Trophoblast cell (in vitro differentiated cells and primary cell): Measurements from ENCODE around the gene ACTN4.

Experiments used
- DNase-seq, 2 donors: peaks; one replicate each; pipeline ENCODE4 v3.0.0-alpha.2; 2016
- H2AFZ ChIP-seq: 2 replicates; pipeline ENCODE4 v1.6.1; 2013; ENCODE audit warnings: low read length, moderate library complexity, mild to moderate bottlenecking; ENCODE audit not compliant: insufficient read depth, poor library complexity
- H2AK5ac ChIP-seq: 2 replicates; pipeline ENCODE4 v1.6.1; 2013; ENCODE audit warnings: mild to moderate bottlenecking, low read length
- H2BK120ac ChIP-seq: 2 replicates; pipeline ENCODE4 v1.6.1; 2013; ENCODE audit warnings: low read length, mild to moderate bottlenecking, moderate library complexity; ENCODE audit not compliant: insufficient read depth, poor library complexity
- H2BK12ac ChIP-seq: 2 replicates; pipeline ENCODE4 v1.6.1; 2013; ENCODE audit warnings: mild to moderate bottlenecking, low read length, moderate library complexity
- H2BK5ac ChIP-seq: 2 replicates; pipeline ENCODE4 v1.6.1; 2013; ENCODE audit warnings: low read length, low read depth, moderate library complexity, mild to moderate bottlenecking; ENCODE audit not compliant: poor library complexity
- H3K14ac ChIP-seq: 2 replicates; pipeline ENCODE4 v1.6.1; 2013; ENCODE audit warnings: mild to moderate bottlenecking, low read length
- H3K18ac ChIP-seq: 2 replicates; pipeline ENCODE4 v1.6.1; 2013; ENCODE audit warnings: mild to moderate bottlenecking, low read length
- H3K23ac ChIP-seq: 2 replicates; pipeline ENCODE4 v1.6.1; 2013; ENCODE audit warnings: low read length
- H3K27ac ChIP-seq: 2 replicates; pipeline ENCODE4 v1.5.1; 2013; ENCODE audit warnings: low read depth, mild to moderate bottlenecking, inconsistent platforms, low read length, moderate library complexity
- H3K27me3 ChIP-seq: 2 replicates; pipeline ENCODE4 v1.6.1; 2013; ENCODE audit warnings: inconsistent platforms, mild to moderate bottlenecking, low read length, moderate library complexity; ENCODE audit not compliant: insufficient read depth
- H3K36me3 ChIP-seq, 2 experiments: 1 replicate in 1 of 2; 2 replicates in 1 of 2; pipeline ENCODE4 v1.6.1; 2013; ENCODE audit warnings: low read length in 2 of 2, mild to moderate bottlenecking in 2 of 2, moderate library complexity in 1 of 2; ENCODE audit not compliant: insufficient read depth in 2 of 2, control insufficient read depth in 1 of 2
- H3K4ac ChIP-seq: 2 replicates; pipeline ENCODE4 v1.6.1; 2013; ENCODE audit warnings: low read depth, mild to moderate bottlenecking, low read length, moderate library complexity
- H3K4me1 ChIP-seq, 2 experiments: 1 replicate in 1 of 2; 2 replicates in 1 of 2; pipeline ENCODE4 v1.6.1; 2013; ENCODE audit warnings: low read length in 2 of 2, mild to moderate bottlenecking in 2 of 2, moderate library complexity in 1 of 2; ENCODE audit not compliant: insufficient read depth in 2 of 2, control insufficient read depth in 1 of 2
- H3K4me2 ChIP-seq: 2 replicates; pipeline ENCODE4 v1.6.1; 2013; ENCODE audit warnings: inconsistent platforms, mild to moderate bottlenecking, low read length, moderate library complexity
- H3K4me3 ChIP-seq: 2 replicates; pipeline ENCODE4 v1.5.1; 2013; ENCODE audit warnings: mild to moderate bottlenecking, low read depth, low read length, inconsistent platforms
- H3K79me1 ChIP-seq: one replicate; pipeline ENCODE4 v1.6.1; 2013; ENCODE audit warnings: low read length
- H3K79me2 ChIP-seq: 2 replicates; pipeline ENCODE4 v1.6.1; 2013; ENCODE audit warnings: low read length, mild to moderate bottlenecking; ENCODE audit not compliant: control insufficient read depth, insufficient read depth, poor library complexity
- H3K9ac ChIP-seq: 2 replicates; pipeline ENCODE4 v1.6.1; 2013; ENCODE audit warnings: mild to moderate bottlenecking, low read length
- H3K9me3 ChIP-seq: 2 replicates; pipeline ENCODE4 v1.6.1; 2013; ENCODE audit warnings: low read depth, mild to moderate bottlenecking, control low read depth, inconsistent platforms, low read length; ENCODE audit not compliant: insufficient read depth
- H4K12ac ChIP-seq: 2 replicates; pipeline ENCODE4 v1.6.1; 2013; ENCODE audit warnings: low read depth, mild to moderate bottlenecking, low read length, moderate library complexity
- H4K8ac ChIP-seq: 2 replicates; pipeline ENCODE4 v1.6.1; 2013; ENCODE audit warnings: low read depth, mild to moderate bottlenecking, low read length, moderate library complexity
- H4K91ac ChIP-seq: one replicate; pipeline ENCODE4 v1.6.1; 2013; ENCODE audit warnings: low read depth, mild to moderate bottlenecking, low read length, moderate library complexity
- WGBS: extraction: QIAGEN DNeasy Blood & Tissue Kit; methylation state at CpG from one replicate; pipeline ENCODE4 v1.1.7; 2013; ENCODE audit warnings: missing lambda C conversion rate; ENCODE audit not compliant: insufficient read length, insufficient coverage; ENCODE audit errors: extremely low coverage; 5-methylcytosine and 5-hydroxymethylcytosine counted together

Gene ACTN4

DNA sequence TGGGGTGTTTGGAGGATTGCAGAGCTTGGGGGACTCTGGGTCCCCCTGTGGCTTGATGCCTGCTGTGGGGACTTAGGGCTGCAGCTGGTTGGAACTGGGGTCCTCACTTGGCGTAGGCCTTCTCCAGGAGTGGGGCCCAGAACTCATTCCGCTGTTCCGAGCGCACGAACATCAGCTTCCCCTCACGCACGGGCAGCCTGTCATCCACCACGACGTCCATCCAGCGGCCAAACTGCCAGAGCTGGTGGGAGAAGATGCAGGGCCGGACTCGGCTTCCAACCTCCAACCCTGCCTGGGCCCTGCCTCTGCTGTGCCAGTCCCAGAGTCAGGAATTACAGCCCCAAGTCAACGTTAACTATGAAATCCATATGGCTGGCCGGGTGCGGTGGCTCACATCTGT, 94.2 kb downstream of the ACTN4 start:
- no peak for DNase-seq
- Histone ChIP-seq H3K18ac (no peak overlapping the region), H4K12ac (no peak overlapping the region), H3K4ac (no peak overlapping the region), H3K9me3 (peaks cover 9% of the 10 kb centered on the region), H4K8ac (no peak overlapping the region), H3K23ac (no peak overlapping the region), H3K4me2 (no peak overlapping the region), H3K9ac (no peak overlapping the region), H3K27me3 (no peaks in the 10 kb centered on the region), H3K27ac (no peak overlapping the region), H2BK5ac (no peak overlapping the region), H2AK5ac (no peak overlapping the region), H3K79me2 (no peaks in the 10 kb centered on the region), H3K4me1 (peaks cover under 1% of the 10 kb centered on the region in 2 experiments), H3K14ac (no peak overlapping the region), H3K36me3 (no peaks in the 10 kb centered on the region), H2BK120ac (no peak overlapping the region), H4K91ac (no peak overlapping the region), H3K79me1 (peaks cover under 1% of the 10 kb centered on the region), H2AFZ (no peak overlapping the region), H2BK12ac (no peak overlapping the region), H3K4me3 (no peak overlapping the region)
- WGBS = no CpG with 5 or more reads among the region's 15 CpGs

GRCh38 chr19:38742296-38742695, 94.8 kb downstream of the ACTN4 start:
- no CpG with 5 or more reads among the region's 9 CpGs for WGBS
- no peak overlapping the region for H3K4ac ChIP-seq

DNA sequence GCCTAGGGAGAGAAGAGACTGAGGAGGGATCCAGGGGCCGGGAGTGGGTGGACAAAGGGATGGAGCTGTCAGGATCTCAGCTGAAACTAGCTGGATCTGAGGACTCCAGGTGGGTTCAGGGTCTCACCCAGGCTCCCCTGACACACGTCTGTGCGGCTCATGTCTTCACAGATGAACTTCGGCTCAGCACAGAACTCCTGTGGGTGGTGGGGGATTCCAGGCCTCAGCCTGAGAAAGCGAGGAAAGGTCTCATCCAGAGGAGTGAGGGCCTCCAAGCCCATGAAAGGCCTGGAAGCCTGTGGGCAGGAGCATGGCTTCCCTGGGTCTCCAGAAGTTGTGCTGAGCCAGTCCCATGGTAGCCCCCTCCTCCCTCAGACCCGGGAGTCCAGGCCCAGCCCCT, 95.5 kb downstream of the ACTN4 start:
- no CpG with 5 or more reads among the region's 6 CpGs for WGBS
- no peaks in the 10 kb centered on the region for H3K27me3 ChIP-seq
- no peak overlapping the region for H3K4ac ChIP-seq
- H3K23ac ChIP-seq = no peak overlapping the region
- no peak overlapping the region for H3K27ac ChIP-seq
- H2BK12ac ChIP-seq = no peak overlapping the region
- H3K4me3 ChIP-seq = no peak overlapping the region
- H3K4me1 ChIP-seq = no peaks in the 10 kb centered on the region
- H2BK120ac ChIP-seq = no peak overlapping the region
- H3K9ac ChIP-seq = no peak overlapping the region
- H4K12ac ChIP-seq = no peak overlapping the region
- no peaks in the 10 kb centered on the region for H3K36me3 ChIP-seq
- no peak overlapping the region for H4K8ac ChIP-seq
- H3K18ac ChIP-seq = no peak overlapping the region
- H4K91ac ChIP-seq = no peak overlapping the region
- no peak for DNase-seq
- H2BK5ac ChIP-seq = no peak overlapping the region
- peaks cover 8% of the 10 kb centered on the region for H3K9me3 ChIP-seq
- H3K79me1 ChIP-seq = no peaks in the 10 kb centered on the region
- no peaks in the 10 kb centered on the region for H3K79me2 ChIP-seq
- H2AFZ ChIP-seq = no peak overlapping the region
- no peak overlapping the region for H3K4me2 ChIP-seq
- H2AK5ac ChIP-seq = peak overlapping the region; percentile 59
- no peak overlapping the region for H3K14ac ChIP-seq

More at GRCh38 chr19:38742296-38742695, 94.8 kb downstream of the ACTN4 start:
- Histone ChIP-seq H3K27ac (no peak overlapping the region), H3K9ac (no peak overlapping the region), H2BK120ac (no peak overlapping the region), H2BK12ac (no peak overlapping the region), H3K18ac (no peak overlapping the region), H3K14ac (no peak overlapping the region), H3K79me1 (no peaks in the 10 kb centered on the region), H3K79me2 (no peaks in the 10 kb centered on the region), H4K8ac (no peak overlapping the region), H3K36me3 (no peaks in the 10 kb centered on the region), H3K4me1 (no peaks in the 10 kb centered on the region), H3K4me3 (no peak overlapping the region), H2AK5ac (no peak overlapping the region), H3K9me3 (peaks cover 9% of the 10 kb centered on the region), H2BK5ac (no peak overlapping the region), H3K4me2 (no peak overlapping the region), H3K23ac (no peak overlapping the region), H3K27me3 (no peaks in the 10 kb centered on the region), H4K12ac (no peak overlapping the region), H2AFZ (no peak overlapping the region), H4K91ac (no peak overlapping the region)
- no peak for DNase-seq

- H3K4me3 ChIP-seq = no peak overlapping the region
- H3K23ac ChIP-seq = no peak overlapping the region
- no peak overlapping the region for H2BK12ac ChIP-seq
- no peak overlapping the region for H3K4ac ChIP-seq
- peaks cover 3% of the 10 kb centered on the region for H3K9me3 ChIP-seq
- no peak overlapping the region for H2BK5ac ChIP-seq
- no peak overlapping the region for H4K8ac ChIP-seq
- no peak overlapping the region for H4K12ac ChIP-seq
- no peak overlapping the region for H4K91ac ChIP-seq
- no peaks in the 10 kb centered on the region for H3K36me3 ChIP-seq
- no peak overlapping the region for H3K9ac ChIP-seq
- H3K14ac ChIP-seq = no peak overlapping the region
- no peak overlapping the region for H3K27ac ChIP-seq
- no peak overlapping the region for H2AFZ ChIP-seq
- H3K79me2 ChIP-seq = no peaks in the 10 kb centered on the region
- H3K18ac ChIP-seq = no peak overlapping the region
- no peak overlapping the region for H2BK120ac ChIP-seq
- no peaks in the 10 kb centered on the region for H3K4me1 ChIP-seq
- no peak for DNase-seq
- H2AK5ac ChIP-seq = no peak overlapping the region
- no peaks in the 10 kb centered on the region for H3K27me3 ChIP-seq
- no CpG with 5 or more reads among the region's 20 CpGs for WGBS
- H3K4me2 ChIP-seq = no peak overlapping the region
- H3K79me1 ChIP-seq = no peaks in the 10 kb centered on the region
These were observed 96.2 kb downstream of the ACTN4 start for GRCh38 chr19:38743394-38744297.
